ENCODE measurements around the gene CDH11.

CDH11 gene

GRCh38 chr16:65004570-65004969, 117.3 kb downstream of the CDH11 start:
- no peak for DNase-seq (ENCODE audit: low spot score)
- no peak for TF ChIP-seq CTCF (IDR thresholded peaks at IDR 0.05; ENCODE audit: extremely low read depth, insufficient read depth, missing control alignments)
- in situ Hi-C loops (cut with MboI; ENCODE audit: low pct_unique_long_range_greater_than_20kb, low sequenced_read_pairs, unreplicated experiment): no loop called here

GRCh38 chr16:65003621-65004020, 118.2 kb downstream of the CDH11 start:
- DNase-seq (ENCODE audit: low spot score): no peak
- in situ Hi-C loops (cut with MboI; ENCODE audit: low pct_unique_long_range_greater_than_20kb, low sequenced_read_pairs, unreplicated experiment): no loop called here
- TF ChIP-seq CTCF (IDR thresholded peaks at IDR 0.05; ENCODE audit: extremely low read depth, insufficient read depth, missing control alignments): no peak

GRCh38 chr16:65002265-65002664, 119.6 kb downstream of the CDH11 start:
- no peak for DNase-seq (ENCODE audit: low spot score)
- in situ Hi-C loops (cut with MboI; ENCODE audit: low pct_unique_long_range_greater_than_20kb, low sequenced_read_pairs, unreplicated experiment): no loop called here
- TF ChIP-seq CTCF (IDR thresholded peaks at IDR 0.05; ENCODE audit: extremely low read depth, insufficient read depth, missing control alignments): no peak

- in situ Hi-C loops (cut with MboI; ENCODE audit: low pct_unique_long_range_greater_than_20kb, low sequenced_read_pairs, unreplicated experiment): no loop called here
- TF ChIP-seq CTCF (IDR thresholded peaks at IDR 0.05; ENCODE audit: extremely low read depth, insufficient read depth, missing control alignments): no peak
- no peak for DNase-seq (ENCODE audit: low spot score)
Observed at GRCh38 chr16:65000654-65001053, 121.2 kb downstream of the CDH11 start.

- no peak for TF ChIP-seq CTCF (IDR thresholded peaks at IDR 0.05; ENCODE audit: extremely low read depth, insufficient read depth, missing control alignments)
- in situ Hi-C loops (cut with MboI; ENCODE audit: low pct_unique_long_range_greater_than_20kb, low sequenced_read_pairs, unreplicated experiment): no loop called here
- DNase-seq (ENCODE audit: low spot score): no peak
Observed at GRCh38 chr16:64997751-64998150, 124.1 kb downstream of the CDH11 start.

- no peak for TF ChIP-seq CTCF (IDR thresholded peaks at IDR 0.05; ENCODE audit: extremely low read depth, insufficient read depth, missing control alignments)
- in situ Hi-C loops (cut with MboI; ENCODE audit: low pct_unique_long_range_greater_than_20kb, low sequenced_read_pairs, unreplicated experiment): no loop called here
- no peak for DNase-seq (ENCODE audit: low spot score)
Observed at GRCh38 chr16:64997121-64997520, 124.7 kb downstream of the CDH11 start.

GRCh38 chr16:64996641-64997040, 125.2 kb downstream of the CDH11 start:
- DNase-seq (ENCODE audit: low spot score): no peak
- no peak for TF ChIP-seq CTCF (IDR thresholded peaks at IDR 0.05; ENCODE audit: extremely low read depth, insufficient read depth, missing control alignments)
- in situ Hi-C loops (cut with MboI; ENCODE audit: low pct_unique_long_range_greater_than_20kb, low sequenced_read_pairs, unreplicated experiment): no loop called here

Data from GM13977 (cell line).